Endothelial cell of umbilical vein (primary cell): ENCODE measurements around the gene WDR38. TPM values are rescaled to one million over a fixed set of nuclear protein-coding genes. Genes with fewer than 3 reads are reported as not detected.

Source experiments
- BruUV-seq: library from RNA; stranded (reverse); fragments of 400-500 nt; replicated peaks from 2 replicates; lab custom pipeline; 2021; lab: Mats Ljungman, UMichigan
- CTCF ChIA-PET: fragments of 300-600, 350-600 bp; sonication (Branson Sonifier 250); formaldehyde crosslinking; loops from one replicate; lab custom pipeline; 2021; ENCODE audit warnings: antibody characterized with exemption, inconsistent platforms; lab: Charles Lee
- POLR2A ChIA-PET: fragments of 300-600, 350-600 bp; sonication (Branson Sonifier 250); formaldehyde crosslinking; loops from one replicate; lab custom pipeline; 2021; ENCODE audit warnings: antibody characterized with exemption, inconsistent platforms; lab: Charles Lee
- DNase-seq: peaks from one replicate; pipeline ENCODE4 v3.0.0-alpha.2; 2011; ENCODE audit warnings: low read depth, low spot score
- FAIRE-seq: peaks from 2 replicates; lab custom pipeline; 2011; peaks lifted over from hg19 to GRCh38; lab: Jason Lieb, UNC
- H2AFZ ChIP-seq: 2 replicates; pipeline ENCODE4 v1.6.0; 2012; ENCODE audit warnings: low read depth, low read length, control low read depth, inconsistent platforms
- H3K27ac ChIP-seq: 2 replicates; pipeline ENCODE4 v1.5.1; 2011; ENCODE audit warnings: low read depth, mild to moderate bottlenecking, control low read depth, low read length, moderate library complexity; ENCODE audit not compliant: insufficient read depth
- H3K27me3 ChIP-seq, 2 experiments: 2 replicates each; pipeline versions ENCODE4 v1.6.0 to v1.6.1; 2011; ENCODE audit warnings: low read length in 2 of 2, mixed read lengths in 1 of 2; ENCODE audit not compliant: control insufficient read depth in 2 of 2, insufficient read depth in 2 of 2
- H3K36me3 ChIP-seq, 2 experiments: 2 replicates in 1 of 2; 3 replicates in 1 of 2; pipeline ENCODE4 v1.5.1; 2011; ENCODE audit warnings: low read length in 2 of 2, mild to moderate bottlenecking in 1 of 2, moderate library complexity in 1 of 2; ENCODE audit not compliant: control insufficient read depth in 2 of 2, insufficient read depth in 2 of 2; ENCODE audit errors: extremely low read depth in 1 of 2
- H3K4me1 ChIP-seq: 3 replicates; pipeline ENCODE4 v1.5.1; 2011; ENCODE audit warnings: mild to moderate bottlenecking, low read length; ENCODE audit not compliant: control insufficient read depth, insufficient read depth; ENCODE audit errors: extremely low read depth
- H3K4me2 ChIP-seq: 2 replicates; pipeline ENCODE4 v1.6.1; 2011; ENCODE audit warnings: low read length, control low read depth, mixed read lengths; ENCODE audit not compliant: insufficient read depth
- H3K4me3 ChIP-seq, 3 experiments: fragments of 200-600 bp in 1 of 3; sonication (generic), shearing (Covaris generic) in 1 of 3; replicated peaks in 1 of 3; 2 replicates each; pipeline ENCODE4 v1.5.1; 2011 to 2016; ENCODE audit warnings: control low read depth in 3 of 3, low read length in 3 of 3, mild to moderate bottlenecking in 2 of 3, inconsistent platforms in 1 of 3, low read depth in 1 of 3, moderate library complexity in 1 of 3; ENCODE audit not compliant: insufficient read depth in 1 of 3
- H3K79me2 ChIP-seq: 2 replicates; pipeline ENCODE4 v1.6.0; 2012; ENCODE audit warnings: low read length, inconsistent platforms; ENCODE audit not compliant: control insufficient read depth, insufficient read depth
- H3K9ac ChIP-seq: replicated peaks from 2 replicates; pipeline ENCODE3; 2011; ENCODE audit warnings: low read length, control low read depth; ENCODE audit not compliant: insufficient read depth; ENCODE audit errors: extremely low read depth
- H3K9me1 ChIP-seq: replicated peaks from 3 replicates; pipeline ENCODE4 v1.6.0; 2011; ENCODE audit warnings: mild to moderate bottlenecking, low read length; ENCODE audit not compliant: control insufficient read depth, insufficient read depth; ENCODE audit errors: extremely low read depth
- H3K9me3 ChIP-seq: replicated peaks from 2 replicates; pipeline ENCODE4 v1.5.1; 2012; ENCODE audit warnings: low read length, inconsistent platforms; ENCODE audit not compliant: control insufficient read depth, insufficient read depth
- H4K20me1 ChIP-seq: replicated peaks from 2 replicates; pipeline ENCODE3; 2011; ENCODE audit warnings: mild to moderate bottlenecking, low read length; ENCODE audit not compliant: control insufficient read depth, insufficient read depth; ENCODE audit errors: extremely low read depth
- CTCF ChIP-seq, 2 donors: IDR thresholded peaks; 1 replicate in 1 of 2; 2 replicates in 1 of 2; pipeline ENCODE4 v1.5.1; 2011; ENCODE audit warnings: low read length in 2 of 2, mild to moderate bottlenecking in 2 of 2, moderate library complexity in 2 of 2, control low read depth in 1 of 2, inconsistent platforms in 1 of 2, low read depth in 1 of 2; ENCODE audit not compliant: insufficient read depth in 1 of 2; ENCODE audit errors: extremely low read depth in 1 of 2
- EZH2 ChIP-seq: IDR thresholded peaks from 2 replicates; pipeline ENCODE4 v1.6.1; 2012; ENCODE audit warnings: borderline replicate concordance, low read depth, mild to moderate bottlenecking, moderate library complexity, low read length, inconsistent platforms; ENCODE audit not compliant: severe bottlenecking
- FOS ChIP-seq: IDR thresholded peaks from 2 replicates; pipeline ENCODE4 v1.6.1; 2011; ENCODE audit warnings: mild to moderate bottlenecking, low read length, moderate library complexity, borderline replicate concordance; ENCODE audit not compliant: insufficient read depth
- GATA2 ChIP-seq: IDR thresholded peaks from 2 replicates; pipeline ENCODE4 v1.7.0; 2011; ENCODE audit warnings: low read depth, mild to moderate bottlenecking, moderate library complexity, mixed read lengths, low read length; ENCODE audit not compliant: insufficient read length, insufficient read depth
- POLR2A ChIP-seq: IDR thresholded peaks from 2 replicates; pipeline ENCODE4 v1.6.1; 2012; ENCODE audit warnings: low read depth, mild to moderate bottlenecking, control low read depth, low read length
- POLR2AphosphoS5 ChIP-seq: IDR thresholded peaks from 2 replicates; pipeline ENCODE4 v1.6.1; 2012; ENCODE audit warnings: low read depth, mild to moderate bottlenecking, control low read depth, low read length, moderate library complexity; ENCODE audit not compliant: insufficient read depth
- dilution Hi-C: fragments of 300-500 bp; cut with MboI; formaldehyde crosslinking; loops from one replicate; pipeline ENCODE4 v1.15.0; 2019; ENCODE audit warnings: low sequenced_read_pairs; ENCODE audit not compliant: extremely low pct_ligation_motif_present
- intact Hi-C: fragments of 100-400 bp; cut with micrococcal nuclease; formaldehyde crosslinking; loops from one replicate; pipeline ENCODE4 v1.10.0; 2022
- polyA plus RNA-seq, 4 experiments: library from polyadenylated mRNA; depleted of rRNA in 3 of 4; stranded (reverse) in 3 of 4; unstranded in 1 of 4; fragments of >200 nt; gene quantifications; 2 replicates each; pipeline versions ENCODE4 v1.2.1 to v1.2.3, GENCODE V29; 2011 to 2012; ENCODE audit warnings: missing spikeins in 1 of 4
- total RNA-seq: library from RNA; stranded (reverse); gene quantifications from 2 replicates; pipeline ENCODE4 v1.2.3, GENCODE V29; 2021

WDR38 gene
- total and polyA plus RNA-seq, 2 donors (not counting 3 experiments of a cell fraction or from before 2014, with no cell fraction given): not detected

- intact Hi-C loops (no loop called here), dilution Hi-C loops (no loop called here)
- no peaks in the 10 kb centered on the region for H3K36me3 ChIP-seq
- no peaks in the 10 kb centered on the region for H3K9me1 ChIP-seq
- no peak overlapping the region for H3K9ac ChIP-seq
- H3K27ac ChIP-seq: no peak overlapping the region
- no peak overlapping the region for H3K4me3 ChIP-seq
- H3K4me1 ChIP-seq: peaks cover 6% of the 10 kb centered on the region
- no peak for DNase-seq
- peaks cover 8 to 9% of the 10 kb centered on the region in 2 experiments for H3K27me3 ChIP-seq
- H3K4me2 ChIP-seq: no peak overlapping the region
- ChIA-PET CTCF (interaction anchor here (1.9 kb wide), 1 partner anchor 9 kb away, joined by 5 read pairs; no protein-coding TSS in a partner anchor), POLR2A (no interaction called here)
- no peak overlapping the region for H2AFZ ChIP-seq
- TF ChIP-seq EZH2 (no peak), GATA2 (no peak)
- H3K9me3 ChIP-seq: no peaks in the 10 kb centered on the region
- H4K20me1 ChIP-seq: no peaks in the 10 kb centered on the region
- BruUV-seq: no TSS peak
- H3K79me2 ChIP-seq: no peaks in the 10 kb centered on the region
- FAIRE-seq: no peak
Observed at GRCh38 chr9:124805186-124805585, 48.1 kb upstream of the WDR38 start.

GRCh38 chr9:124808246-124808956, 44.9 kb upstream of the WDR38 start:
- DNase-seq: no peak
- Histone ChIP-seq H3K9ac (no peak overlapping the region), H3K4me1 (no peaks in the 10 kb centered on the region), H2AFZ (no peak overlapping the region), H4K20me1 (no peaks in the 10 kb centered on the region), H3K27me3 (no peaks in the 10 kb centered on the region), H3K4me2 (no peak overlapping the region), H3K27ac (no peak overlapping the region), H3K9me1 (no peaks in the 10 kb centered on the region), H3K9me3 (no peaks in the 10 kb centered on the region), H3K79me2 (no peaks in the 10 kb centered on the region), H3K36me3 (no peaks in the 10 kb centered on the region), H3K4me3 (no peak overlapping the region)
- POLR2A ChIA-PET: no interaction called here
- no peak for TF ChIP-seq FOS
- TF ChIP-seq POLR2A: no peak
- TF ChIP-seq CTCF (IDR thresholded peaks at IDR 0.05; ENCODE audit: extremely low read depth in 1 of 2, insufficient read depth in 1 of 2, low read depth in 1 of 2, low read length in 2 of 2): no peak
- no peak for TF ChIP-seq GATA2
- TF ChIP-seq POLR2AphosphoS5: no peak
- BruUV-seq: no TSS peak
- CTCF ChIA-PET: interaction anchor here (0.7 to 1.9 kb wide), 2 partner anchors 12 to 45 kb away, joined by 4 to 6 read pairs; partner anchors contain the start of gene WDR38
- FAIRE-seq: no peak
- dilution Hi-C loops (no loop called here), intact Hi-C loops (no loop called here)
